GM06990 (cell line): Measurements from ENCODE around the gene SLC2A14.
"Not testable (repeated sequence)": the region's sequence is repeated elsewhere in the genome, so short reads cannot be mapped to it uniquely, and the experiment has no call there.

Source experiments
- DNase-seq: peaks from one replicate; pipeline ENCODE4 v3.0.0-alpha.2; 2011; ENCODE audit not compliant: insufficient read length; ENCODE audit errors: extremely low read depth
- H3K27me3 ChIP-seq: replicated peaks from 2 replicates; pipeline ENCODE4 v1.6.0; 2011; ENCODE audit warnings: low read length; ENCODE audit not compliant: control insufficient read depth, insufficient read depth
- H3K36me3 ChIP-seq: 2 replicates; pipeline ENCODE4 v1.5.1; 2011; ENCODE audit warnings: low read length; ENCODE audit not compliant: control insufficient read depth, insufficient read depth
- H3K4me3 ChIP-seq: replicated peaks from 2 replicates; pipeline ENCODE4 v1.5.1; 2011; ENCODE audit warnings: low read depth, mild to moderate bottlenecking, control low read depth, low read length
- TF ChIP-seq, protein P1 (sequence below): IDR thresholded peaks from 2 replicates; pipeline ENCODE4 v1.5.1; 2011; ENCODE audit warnings: low read length, control low read depth, mild to moderate bottlenecking, inconsistent platforms; ENCODE audit not compliant: insufficient read depth, poor library complexity, severe bottlenecking

The SLC2A14 gene

GRCh38 chr12:7842444-7842843 lies 30.3 kb downstream of the SLC2A14 start:
- H3K27me3 ChIP-seq, H3K36me3 ChIP-seq, DNase-seq, H3K4me3 ChIP-seq: not testable (repeated sequence)

GRCh38 chr12:7839848-7840247 lies 32.9 kb downstream of the SLC2A14 start:
- not testable (repeated sequence) for H3K27me3 ChIP-seq, DNase-seq, H3K36me3 ChIP-seq, H3K4me3 ChIP-seq

DNA sequence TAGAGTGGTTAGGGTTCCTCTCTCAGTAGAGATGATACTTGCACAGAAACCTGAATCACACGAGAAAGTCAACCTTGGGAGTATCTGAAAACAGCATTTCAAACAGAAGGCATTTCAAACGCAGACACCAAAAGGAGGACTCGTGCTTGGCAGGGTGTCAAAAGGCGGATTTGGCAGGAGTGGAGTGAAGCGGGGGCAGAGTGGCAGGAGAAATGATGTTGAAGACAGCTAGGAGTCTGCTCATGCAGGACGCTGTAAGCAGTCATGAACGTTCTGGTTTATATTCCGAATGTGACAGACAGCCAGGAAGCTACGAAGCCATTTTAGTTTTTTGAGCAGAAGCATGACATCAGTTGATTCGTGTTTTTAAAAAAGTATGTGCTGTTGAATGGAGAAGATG lies 33.5 kb downstream of the SLC2A14 start:
- H3K36me3 ChIP-seq, H3K27me3 ChIP-seq, H3K4me3 ChIP-seq, DNase-seq: not testable (repeated sequence)

DNA sequence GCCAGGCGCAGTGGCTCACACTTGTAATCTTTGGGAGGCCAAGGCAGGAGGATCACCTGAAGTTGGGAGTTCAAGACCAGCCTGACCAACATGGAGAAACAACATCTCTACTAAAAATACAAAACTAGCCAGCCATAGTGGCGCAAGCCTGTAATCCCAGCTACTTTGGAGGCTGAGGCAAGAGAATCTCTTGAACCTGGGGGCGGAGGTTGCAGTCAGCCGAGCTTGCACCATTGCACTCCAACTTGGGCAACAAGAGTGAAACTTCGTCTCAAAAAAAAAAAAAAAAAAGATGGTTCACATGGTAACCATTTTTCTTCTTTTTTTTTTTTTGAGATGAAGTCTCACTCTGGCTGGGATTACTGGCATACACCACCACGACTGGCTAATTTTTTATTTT lies 35.3 kb downstream of the SLC2A14 start:
- H3K27me3 ChIP-seq: no peaks in the 10 kb centered on the region
- no peaks in the 10 kb centered on the region for H3K36me3 ChIP-seq
- TF ChIP-seq, protein P1, sequence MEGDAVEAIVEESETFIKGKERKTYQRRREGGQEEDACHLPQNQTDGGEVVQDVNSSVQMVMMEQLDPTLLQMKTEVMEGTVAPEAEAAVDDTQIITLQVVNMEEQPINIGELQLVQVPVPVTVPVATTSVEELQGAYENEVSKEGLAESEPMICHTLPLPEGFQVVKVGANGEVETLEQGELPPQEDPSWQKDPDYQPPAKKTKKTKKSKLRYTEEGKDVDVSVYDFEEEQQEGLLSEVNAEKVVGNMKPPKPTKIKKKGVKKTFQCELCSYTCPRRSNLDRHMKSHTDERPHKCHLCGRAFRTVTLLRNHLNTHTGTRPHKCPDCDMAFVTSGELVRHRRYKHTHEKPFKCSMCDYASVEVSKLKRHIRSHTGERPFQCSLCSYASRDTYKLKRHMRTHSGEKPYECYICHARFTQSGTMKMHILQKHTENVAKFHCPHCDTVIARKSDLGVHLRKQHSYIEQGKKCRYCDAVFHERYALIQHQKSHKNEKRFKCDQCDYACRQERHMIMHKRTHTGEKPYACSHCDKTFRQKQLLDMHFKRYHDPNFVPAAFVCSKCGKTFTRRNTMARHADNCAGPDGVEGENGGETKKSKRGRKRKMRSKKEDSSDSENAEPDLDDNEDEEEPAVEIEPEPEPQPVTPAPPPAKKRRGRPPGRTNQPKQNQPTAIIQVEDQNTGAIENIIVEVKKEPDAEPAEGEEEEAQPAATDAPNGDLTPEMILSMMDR: no peak
- no peak for DNase-seq
- H3K4me3 ChIP-seq: no peak overlapping the region

DNA sequence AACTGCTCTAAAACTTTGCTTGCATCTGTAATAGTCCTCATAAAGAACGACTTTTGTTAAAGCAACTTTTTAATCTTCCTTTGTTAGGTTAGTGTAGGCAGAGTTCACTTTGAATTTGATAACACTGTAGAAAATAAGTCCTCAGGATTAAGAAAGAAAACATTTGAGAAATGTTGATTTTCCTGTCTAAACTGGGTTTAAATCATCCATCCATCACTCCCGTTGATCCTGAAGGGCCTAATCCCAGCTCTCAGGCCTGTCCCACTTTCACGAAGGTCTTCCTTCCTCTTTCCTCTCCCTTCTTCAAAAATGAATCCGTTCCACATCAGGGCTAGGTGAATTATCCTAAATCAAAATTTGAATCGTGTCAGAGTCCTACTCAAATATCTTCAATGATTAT lies 36.9 kb downstream of the SLC2A14 start:
- TF ChIP-seq, protein P1: no peak
- Histone ChIP-seq H3K27me3 (no peaks in the 10 kb centered on the region), H3K4me3 (no peak overlapping the region), H3K36me3 (no peaks in the 10 kb centered on the region)
- no peak for DNase-seq

DNA sequence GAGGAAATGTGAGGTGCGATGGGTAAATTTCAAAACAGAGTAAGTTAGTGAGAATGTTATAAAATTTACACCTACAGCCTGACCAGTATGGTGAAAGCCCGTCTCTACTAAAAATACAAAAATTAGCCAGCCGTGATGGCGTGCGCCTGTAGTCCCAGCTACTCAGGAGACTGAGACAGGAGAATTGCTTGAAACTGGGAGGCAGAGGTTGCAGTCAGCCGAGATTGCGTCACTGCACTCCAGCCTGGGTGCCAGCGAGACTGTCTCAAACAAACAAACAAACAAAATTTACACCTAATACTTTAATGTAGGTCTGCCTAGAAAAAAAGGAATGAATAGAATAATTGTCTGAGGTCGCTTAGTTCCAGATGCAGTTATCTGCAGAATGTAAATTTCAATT lies 37.6 kb downstream of the SLC2A14 start:
- TF ChIP-seq, protein P1: no peak
- no peaks in the 10 kb centered on the region for H3K36me3 ChIP-seq

DNA sequence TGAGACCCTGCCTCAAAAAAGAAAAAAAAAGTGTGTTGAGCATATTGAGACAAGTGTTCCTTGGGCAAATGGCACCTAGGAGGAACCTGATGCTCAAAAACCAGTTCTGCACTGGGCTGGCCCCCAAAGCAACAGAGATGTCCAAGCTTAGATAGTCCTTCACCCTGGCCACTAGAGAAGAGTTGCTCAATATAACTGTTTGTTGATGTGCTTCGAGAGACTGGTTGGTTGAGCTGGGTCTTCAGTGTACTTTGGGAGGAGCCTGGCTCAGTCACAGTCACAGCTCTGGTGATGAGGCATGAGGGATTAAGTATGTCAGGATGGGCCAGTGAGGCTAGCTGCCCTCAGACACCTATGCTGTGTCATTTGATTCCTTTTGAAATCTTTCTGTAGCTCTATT lies 38.0 kb downstream of the SLC2A14 start:
- DNase-seq: no peak
- Histone ChIP-seq H3K4me3 (no peak overlapping the region), H3K36me3 (no peaks in the 10 kb centered on the region), H3K27me3 (no peaks in the 10 kb centered on the region)
- TF ChIP-seq, protein P1: no peak

More for the DNA sequence above, 37.6 kb downstream of the SLC2A14 start:
- no peaks in the 10 kb centered on the region for H3K27me3 ChIP-seq
- no peak for DNase-seq
- H3K4me3 ChIP-seq: no peak overlapping the region

DNA sequence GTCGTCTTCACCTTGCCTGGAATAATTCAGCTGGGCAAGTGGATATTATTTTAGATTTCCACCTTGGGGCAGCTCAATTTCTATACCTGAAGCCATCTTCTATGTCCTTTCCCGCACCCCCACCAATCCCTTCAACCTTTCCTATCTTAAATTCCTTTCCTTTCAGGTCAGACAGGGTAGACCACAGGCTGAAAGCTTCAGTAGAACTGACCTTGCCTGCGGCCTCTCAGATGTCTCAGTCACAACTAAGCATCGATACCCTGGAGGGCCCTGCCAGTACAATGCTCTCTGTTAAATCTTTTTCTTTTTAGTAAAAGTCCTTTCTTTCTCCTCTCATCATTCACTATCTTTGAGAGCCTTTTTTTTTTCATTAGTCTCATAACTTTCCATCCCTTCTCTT lies 38.9 kb downstream of the SLC2A14 start:
- TF ChIP-seq, protein P1: no peak
- no peaks in the 10 kb centered on the region for H3K36me3 ChIP-seq
- DNase-seq: no peak
- H3K4me3 ChIP-seq: no peak overlapping the region
- no peaks in the 10 kb centered on the region for H3K27me3 ChIP-seq

DNA sequence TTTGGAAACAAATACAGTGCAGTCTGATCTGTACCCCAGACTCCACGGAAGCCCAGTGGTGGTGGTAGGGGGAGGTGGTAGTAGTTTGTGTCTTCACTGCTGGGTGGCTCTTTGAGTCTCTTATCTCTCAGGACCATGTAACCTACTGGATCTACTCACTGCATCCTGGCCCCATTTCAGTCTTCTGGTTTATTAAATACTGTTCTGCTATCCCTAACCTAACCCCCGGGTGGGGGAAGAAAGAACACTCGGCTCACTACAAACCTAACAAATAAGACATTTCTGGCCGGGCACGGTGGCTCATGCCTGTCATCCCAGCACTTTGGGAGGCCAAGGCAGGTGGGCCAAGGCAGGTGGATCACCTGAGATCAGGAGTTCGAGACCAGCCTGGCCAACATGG lies 39.5 kb downstream of the SLC2A14 start:
- not testable (repeated sequence) for H3K27me3 ChIP-seq, H3K36me3 ChIP-seq, DNase-seq, H3K4me3 ChIP-seq
